Omental fat pad (tissue), 4 donors: Measurements from ENCODE around the gene ZDHHC24. TPM values are rescaled to one million over a fixed set of nuclear protein-coding genes. Genes with fewer than 3 reads are reported as not detected.

ENCODE experiments used
- ATAC-seq: fragments of 150-250 bp; one replicate; pipeline ENCODE4 v1.9.1; 2016; ENCODE audit warnings: mild to moderate bottlenecking, moderate library complexity; ENCODE audit not compliant: low FRiP score
- DNase-seq: peaks from one replicate; pipeline ENCODE4 v3.0.0-alpha.2; 2019; ENCODE audit warnings: low spot score
- total RNA-seq, 4 donors: library from RNA; depleted of rRNA; stranded (reverse); fragments of >200 nt; gene quantifications; one replicate each; pipeline ENCODE4 v1.1.0, GENCODE V29; 2016
- TF ChIP-seq, protein P1 (sequence below), 3 donors: fragments of 450-650 bp; IDR thresholded peaks; one replicate each; pipeline ENCODE4 v1.5.1; 2016 to 2017; ENCODE audit warnings: antibody characterized with exemption in 3 of 3, mild to moderate bottlenecking in 3 of 3, moderate library complexity in 2 of 3

Gene ZDHHC24
- total RNA-seq, 4 donors from 2014 or later, result 12.1 to 18.7 (median 13.0) TPM

DNA sequence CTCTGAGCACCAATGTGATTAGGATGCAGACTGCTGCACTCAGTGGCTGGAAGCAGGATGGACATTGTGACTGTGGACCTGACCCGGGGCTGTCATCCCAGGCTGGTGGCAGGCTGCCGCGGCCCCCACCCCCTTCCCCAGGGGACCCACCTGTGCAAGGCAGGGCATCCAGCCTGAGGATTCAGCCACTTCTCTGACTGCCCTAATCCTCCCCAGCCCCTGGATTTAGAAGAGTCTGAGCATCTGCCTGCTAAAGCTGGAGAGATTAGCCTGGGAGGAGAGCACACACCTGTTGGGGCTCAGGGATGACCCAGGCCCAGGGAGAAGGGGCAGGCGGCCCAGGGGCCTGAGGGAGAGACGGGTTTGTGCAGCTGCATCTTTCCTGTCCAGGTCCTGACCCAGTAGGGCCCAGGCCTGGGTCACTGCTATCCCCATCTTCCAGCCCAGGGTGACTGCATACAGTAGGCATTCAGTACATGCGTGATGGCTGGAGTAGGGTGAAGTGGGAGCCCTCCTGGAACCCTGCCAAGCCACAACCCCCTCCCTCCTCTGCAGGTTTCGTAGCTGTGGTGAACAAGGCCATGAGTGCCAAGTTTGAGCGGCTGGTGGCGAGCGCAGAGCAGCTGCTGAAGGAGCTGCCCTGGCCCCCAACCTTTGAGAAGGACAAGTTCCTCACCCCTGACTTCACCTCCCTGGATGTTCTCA lies 53.5 kb downstream of the ZDHHC24 start:
- TF ChIP-seq, protein P1, sequence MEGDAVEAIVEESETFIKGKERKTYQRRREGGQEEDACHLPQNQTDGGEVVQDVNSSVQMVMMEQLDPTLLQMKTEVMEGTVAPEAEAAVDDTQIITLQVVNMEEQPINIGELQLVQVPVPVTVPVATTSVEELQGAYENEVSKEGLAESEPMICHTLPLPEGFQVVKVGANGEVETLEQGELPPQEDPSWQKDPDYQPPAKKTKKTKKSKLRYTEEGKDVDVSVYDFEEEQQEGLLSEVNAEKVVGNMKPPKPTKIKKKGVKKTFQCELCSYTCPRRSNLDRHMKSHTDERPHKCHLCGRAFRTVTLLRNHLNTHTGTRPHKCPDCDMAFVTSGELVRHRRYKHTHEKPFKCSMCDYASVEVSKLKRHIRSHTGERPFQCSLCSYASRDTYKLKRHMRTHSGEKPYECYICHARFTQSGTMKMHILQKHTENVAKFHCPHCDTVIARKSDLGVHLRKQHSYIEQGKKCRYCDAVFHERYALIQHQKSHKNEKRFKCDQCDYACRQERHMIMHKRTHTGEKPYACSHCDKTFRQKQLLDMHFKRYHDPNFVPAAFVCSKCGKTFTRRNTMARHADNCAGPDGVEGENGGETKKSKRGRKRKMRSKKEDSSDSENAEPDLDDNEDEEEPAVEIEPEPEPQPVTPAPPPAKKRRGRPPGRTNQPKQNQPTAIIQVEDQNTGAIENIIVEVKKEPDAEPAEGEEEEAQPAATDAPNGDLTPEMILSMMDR (IDR thresholded peaks at IDR 0.05), result no peak
- ATAC-seq, result no peak
- no peak for DNase-seq

DNA sequence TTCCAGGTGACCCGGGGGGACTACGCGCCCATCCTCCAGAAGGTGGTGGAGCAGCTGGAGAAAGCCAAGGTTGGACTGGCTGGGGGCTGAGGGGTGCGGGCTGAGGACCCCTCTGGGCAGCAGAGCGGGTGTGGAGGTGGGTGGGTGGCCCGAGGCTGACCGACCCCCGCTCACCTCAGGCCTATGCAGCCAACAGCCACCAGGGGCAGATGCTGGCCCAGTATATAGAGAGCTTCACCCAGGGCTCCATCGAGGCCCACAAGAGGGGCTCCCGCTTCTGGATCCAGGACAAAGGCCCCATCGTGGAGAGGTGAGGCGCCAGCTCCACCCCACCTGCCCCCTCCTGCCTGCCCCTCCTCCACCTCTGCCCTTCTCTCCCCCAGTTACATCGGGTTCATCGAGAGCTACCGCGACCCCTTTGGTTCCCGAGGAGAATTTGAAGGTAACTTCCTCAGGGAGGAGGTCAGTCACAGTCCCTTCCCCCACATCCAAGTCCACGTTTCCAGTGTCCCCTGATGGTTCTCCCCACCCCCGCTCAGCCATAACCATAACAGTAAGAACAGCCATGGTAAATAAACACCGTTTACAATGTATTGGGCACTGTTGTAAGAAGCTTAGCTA lies 54.4 kb downstream of the ZDHHC24 start:
- no peak for ATAC-seq
- TF ChIP-seq, protein P1 (IDR thresholded peaks at IDR 0.05), result no peak
- DNase-seq, result no peak

DNA sequence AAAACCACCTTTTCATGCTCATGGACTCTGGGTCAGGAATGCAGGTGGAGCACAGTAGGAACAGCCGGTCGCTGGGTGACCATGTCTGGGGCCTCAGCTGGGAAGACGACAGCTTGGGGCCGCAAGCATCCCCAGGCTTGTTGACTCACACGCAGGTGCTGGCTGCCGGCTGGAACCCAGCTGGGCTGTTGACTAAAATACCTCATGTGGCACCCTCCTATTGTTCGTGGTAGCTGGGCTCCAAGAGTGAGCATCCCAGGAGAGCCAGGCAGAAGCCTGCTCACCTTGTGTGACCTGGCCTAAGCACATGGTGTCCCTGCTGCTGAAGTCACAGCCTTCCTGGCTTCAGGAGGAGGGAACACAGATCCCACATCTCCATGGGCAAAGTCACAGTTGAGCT lies 56.2 kb downstream of the ZDHHC24 start:
- ATAC-seq, result no peak
- DNase-seq, result no peak
- TF ChIP-seq, protein P1 (IDR thresholded peaks at IDR 0.05), result no peak

DNA sequence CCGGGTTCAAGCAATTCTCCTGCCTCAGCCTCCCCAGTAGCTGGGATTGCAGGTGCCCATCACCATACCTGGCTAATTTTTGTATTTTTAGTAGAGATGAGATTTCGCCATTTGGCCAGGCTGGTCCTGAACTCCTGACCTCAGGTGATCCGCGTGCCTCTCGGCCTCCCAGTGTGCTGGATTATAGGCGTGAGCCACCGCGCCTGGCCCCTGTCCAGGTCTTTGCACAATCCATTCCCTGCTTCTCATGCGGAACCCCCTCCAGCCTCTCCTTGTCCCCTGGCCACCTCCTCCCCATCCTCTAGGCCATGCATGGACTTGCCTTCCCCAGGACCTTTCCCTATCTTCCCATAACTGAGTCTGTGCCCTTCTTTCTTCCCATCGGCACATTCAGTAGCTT lies 56.9 kb downstream of the ZDHHC24 start:
- ATAC-seq (no peak), DNase-seq (no peak)
- TF ChIP-seq, protein P1 (IDR thresholded peaks at IDR 0.05), result no peak

DNA sequence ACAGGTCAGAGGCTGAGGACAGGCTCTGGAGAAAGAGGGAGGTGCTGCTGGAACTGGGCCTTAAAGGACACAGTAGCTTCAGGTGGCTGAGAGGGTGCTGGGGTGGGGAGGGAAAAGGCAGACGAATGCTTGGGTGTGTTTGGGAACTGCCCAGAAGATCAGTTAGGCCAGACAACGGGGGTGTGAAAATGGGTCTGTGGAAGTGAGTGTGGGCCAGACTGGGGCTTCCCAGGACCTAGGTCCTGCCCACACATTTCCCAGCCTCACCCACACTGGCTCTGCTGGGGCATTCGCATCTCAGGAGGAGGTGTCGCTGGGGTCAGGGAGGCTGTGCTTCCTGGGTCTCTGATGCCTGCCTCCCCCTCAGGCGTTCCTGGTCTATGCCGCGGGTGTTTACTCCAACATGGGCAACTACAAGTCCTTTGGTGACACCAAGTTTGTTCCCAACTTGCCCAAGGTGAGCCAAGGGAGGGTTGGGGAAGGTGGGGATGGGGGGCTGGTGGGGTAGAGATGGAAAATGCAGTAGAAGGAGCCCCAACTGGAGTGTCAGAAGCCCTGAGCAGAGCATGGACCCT lies 61.0 kb downstream of the ZDHHC24 start:
- ATAC-seq (no peak), DNase-seq (no peak)
- TF ChIP-seq, protein P1 (IDR thresholded peaks at IDR 0.05), result no peak

DNA sequence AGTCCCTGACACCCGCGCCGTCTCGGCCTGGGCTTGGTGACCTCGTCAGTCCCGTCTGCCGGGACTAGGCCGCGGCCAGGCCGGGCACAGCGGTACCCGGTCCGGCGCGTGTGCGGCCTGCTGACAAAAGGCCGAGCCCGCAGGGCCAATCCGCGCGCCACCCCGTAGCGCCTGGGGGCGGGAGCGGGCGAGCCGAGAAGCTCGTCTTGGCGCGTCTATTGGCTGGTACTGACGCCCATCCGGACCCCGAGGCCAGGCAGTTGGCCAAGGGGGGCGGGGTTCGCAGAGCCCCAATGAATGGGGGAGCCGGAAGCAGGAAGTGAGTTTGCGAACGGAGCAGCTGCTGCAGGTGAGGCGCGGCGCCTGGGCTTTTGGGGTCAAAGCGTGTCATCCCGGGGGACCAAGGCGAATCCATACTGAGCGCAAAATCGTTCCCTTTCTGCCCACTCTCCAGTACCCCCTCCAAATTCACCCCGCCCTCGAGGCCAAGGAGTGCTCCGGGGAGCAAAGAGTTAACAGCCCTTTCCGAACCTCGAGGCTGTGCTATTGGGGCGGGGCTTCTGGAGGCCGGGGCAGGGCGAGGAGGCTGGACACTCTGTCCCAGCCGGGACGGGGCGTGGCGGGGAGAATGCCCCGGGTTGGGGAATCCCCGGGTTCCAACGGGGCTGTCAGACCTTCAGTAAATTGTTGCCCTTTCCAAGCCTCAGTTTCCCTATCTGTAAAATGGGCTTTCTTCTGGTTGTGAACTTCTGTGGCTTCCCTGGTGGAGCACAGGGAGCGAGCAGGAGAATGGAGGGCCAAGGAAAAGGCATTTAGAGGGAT lies 65.5 kb downstream of the ZDHHC24 start, which contains the start of gene DPP3:
DPP3 (plus strand) TSS at position 318 of the 822 bp plus-strand sequence. CDS start 1,767 bp downstream, outside the sequence.
- ATAC-seq, result peak; percentile 96

More for the DNA sequence above, 65.5 kb downstream of the ZDHHC24 start, which contains the start of gene DPP3:
- DNase-seq, result peak; percentile 88
- TF ChIP-seq, protein P1 (IDR thresholded peaks at IDR 0.05), result no peak
